ENCODE measurements around the gene ROPN1. TPM values are rescaled to one million over a fixed set of nuclear protein-coding genes. Genes with fewer than 3 reads are reported as not detected.

The ROPN1 gene
- total RNA-seq, 1 experiment from 2014 or later = not detected

- ChIA-PET CTCF (no interaction called here), POLR2A (no interaction called here), RAD21 (ENCODE audit: low non-redundant PET in 1 of 2, low total read pairs in 2 of 2, uncharacterized antibody in 2 of 2, unreplicated experiment in 2 of 2) (no interaction called here)
- Histone ChIP-seq H4K20me1 (ENCODE audit: insufficient read depth) (no peaks in the 10 kb centered on the region), H3K4me2 (ENCODE audit: low read length) (no peak overlapping the region), H3K9me3 (ENCODE audit: control insufficient read depth in 1 of 2, insufficient read depth in 1 of 2, low read depth in 1 of 2, low read length in 2 of 2) (no peaks in the 10 kb centered on the region), H3K36me3 (ENCODE audit: control insufficient read depth in 1 of 2, insufficient read depth in 2 of 2, low read length in 2 of 2) (peaks cover 12% of the 10 kb centered on the region in 2 experiments; a peak in 3 of 4 replicates), H2AFZ (ENCODE audit: low read depth, low read length, poor library complexity, severe bottlenecking) (no peak overlapping the region), H3K79me2 (ENCODE audit: insufficient read depth, low read length) (no peaks in the 10 kb centered on the region), H3K4me3 (replicated peaks in 1 of 2; ENCODE audit: low read depth in 1 of 2, low read length in 2 of 2) (no peak overlapping the region), H3K27me3 (ENCODE audit: insufficient read depth, low read length) (no peaks in the 10 kb centered on the region), H3K4me1 (ENCODE audit: control insufficient read depth in 1 of 2, insufficient read depth in 2 of 2, low read length in 2 of 2) (no peaks in the 10 kb centered on the region), H3K9ac (ENCODE audit: low read length) (no peak overlapping the region), H3K27ac (ENCODE audit: low read depth, low read length) (no peak overlapping the region), H3K9me2 (ENCODE audit: insufficient read depth) (no peaks in the 10 kb centered on the region)
- no peak for ATAC-seq
- no TSS peak for BruUV-seq (replicated peaks)
- TF ChIP-seq, protein P1, sequence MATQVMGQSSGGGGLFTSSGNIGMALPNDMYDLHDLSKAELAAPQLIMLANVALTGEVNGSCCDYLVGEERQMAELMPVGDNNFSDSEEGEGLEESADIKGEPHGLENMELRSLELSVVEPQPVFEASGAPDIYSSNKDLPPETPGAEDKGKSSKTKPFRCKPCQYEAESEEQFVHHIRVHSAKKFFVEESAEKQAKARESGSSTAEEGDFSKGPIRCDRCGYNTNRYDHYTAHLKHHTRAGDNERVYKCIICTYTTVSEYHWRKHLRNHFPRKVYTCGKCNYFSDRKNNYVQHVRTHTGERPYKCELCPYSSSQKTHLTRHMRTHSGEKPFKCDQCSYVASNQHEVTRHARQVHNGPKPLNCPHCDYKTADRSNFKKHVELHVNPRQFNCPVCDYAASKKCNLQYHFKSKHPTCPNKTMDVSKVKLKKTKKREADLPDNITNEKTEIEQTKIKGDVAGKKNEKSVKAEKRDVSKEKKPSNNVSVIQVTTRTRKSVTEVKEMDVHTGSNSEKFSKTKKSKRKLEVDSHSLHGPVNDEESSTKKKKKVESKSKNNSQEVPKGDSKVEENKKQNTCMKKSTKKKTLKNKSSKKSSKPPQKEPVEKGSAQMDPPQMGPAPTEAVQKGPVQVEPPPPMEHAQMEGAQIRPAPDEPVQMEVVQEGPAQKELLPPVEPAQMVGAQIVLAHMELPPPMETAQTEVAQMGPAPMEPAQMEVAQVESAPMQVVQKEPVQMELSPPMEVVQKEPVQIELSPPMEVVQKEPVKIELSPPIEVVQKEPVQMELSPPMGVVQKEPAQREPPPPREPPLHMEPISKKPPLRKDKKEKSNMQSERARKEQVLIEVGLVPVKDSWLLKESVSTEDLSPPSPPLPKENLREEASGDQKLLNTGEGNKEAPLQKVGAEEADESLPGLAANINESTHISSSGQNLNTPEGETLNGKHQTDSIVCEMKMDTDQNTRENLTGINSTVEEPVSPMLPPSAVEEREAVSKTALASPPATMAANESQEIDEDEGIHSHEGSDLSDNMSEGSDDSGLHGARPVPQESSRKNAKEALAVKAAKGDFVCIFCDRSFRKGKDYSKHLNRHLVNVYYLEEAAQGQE (IDR thresholded peaks at IDR 0.05; ENCODE audit: low read depth) = no peak
- TF ChIP-seq SIN3A (IDR thresholded peaks at IDR 0.05; ENCODE audit: low read depth) (no peak), MAX (IDR thresholded peaks at IDR 0.05) (no peak), EZH2 (IDR thresholded peaks at IDR 0.05) (no peak), FOSL1 (IDR thresholded peaks at IDR 0.05; ENCODE audit: low read depth) (no peak), EZH2phosphoT487 (IDR thresholded peaks at IDR 0.05; ENCODE audit: borderline replicate concordance) (no peak)
- TF ChIP-seq, protein P2, sequence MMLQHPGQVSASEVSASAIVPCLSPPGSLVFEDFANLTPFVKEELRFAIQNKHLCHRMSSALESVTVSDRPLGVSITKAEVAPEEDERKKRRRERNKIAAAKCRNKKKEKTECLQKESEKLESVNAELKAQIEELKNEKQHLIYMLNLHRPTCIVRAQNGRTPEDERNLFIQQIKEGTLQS (IDR thresholded peaks at IDR 0.05) = no peak
- intact Hi-C loops (cut with micrococcal nuclease) = no loop called here
- no peak for DNase-seq (ENCODE audit: low read depth, low spot score)
Measured at GRCh38 chr3:123935830-123936229, 56.1 kb downstream of the ROPN1 start.
